ENCODE data around the gene NINL.

DNA sequence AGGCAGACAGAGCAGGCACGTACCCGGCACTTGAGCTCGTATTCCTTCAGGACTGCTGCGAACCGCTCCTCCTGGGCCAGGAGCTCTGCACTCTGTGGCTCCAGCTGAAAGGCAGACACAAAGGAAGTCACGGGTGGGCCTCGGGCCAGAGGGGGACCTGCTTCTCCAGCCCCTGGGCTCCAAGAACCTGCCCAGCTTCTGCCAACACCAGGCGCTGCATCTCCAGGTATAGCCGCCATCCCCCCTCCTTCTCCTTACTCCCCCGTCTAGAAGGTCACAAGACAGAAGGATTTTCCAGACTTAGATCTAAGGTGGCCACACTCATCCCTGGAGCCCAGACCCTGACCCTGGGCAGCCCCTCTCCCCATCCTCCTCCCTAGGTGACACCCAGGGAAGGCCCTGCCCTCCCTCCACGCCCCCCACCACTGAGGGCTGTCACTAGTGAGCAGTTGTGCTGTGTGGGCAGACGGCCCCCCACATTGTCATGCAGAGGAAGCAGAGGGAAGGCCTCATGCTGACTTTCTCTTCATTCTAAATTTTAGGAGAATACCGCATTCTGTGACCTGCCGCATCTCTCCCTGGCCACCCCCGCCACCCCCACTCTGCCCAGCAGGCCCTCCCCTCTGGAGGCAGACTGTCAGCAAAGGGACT is 96.0 kb downstream of the NINL start:
- no peak for TF ChIP-seq CTCF (IDR thresholded peaks at IDR 0.05; ENCODE audit: low read length)
- no peak for TF ChIP-seq EZH2 (IDR thresholded peaks at IDR 0.05; ENCODE audit: borderline replicate concordance, low read length)

Data from OCI-LY1 (cell line).